GM21619 (cell line): ENCODE results near the gene ESPL1.
"Not testable (repeated sequence)": the region's sequence is repeated elsewhere in the genome, so short reads cannot be mapped to it uniquely, and the experiment has no call there.

Experiments used
- ATAC-seq: cut with Tn5 transposase; IDR thresholded peaks from one replicate; pipeline ENCODE4 v1.9.1; 2021; ENCODE audit not compliant: unreplicated experiment

Gene ESPL1

GRCh38 chr12:53297106-53297505 is 29.0 kb downstream of the ESPL1 start:
- not testable (repeated sequence) for ATAC-seq

- no peak for ATAC-seq
These were observed 30.1 kb downstream of the ESPL1 start for GRCh38 chr12:53298164-53298563.

GRCh38 chr12:53299101-53299453 is 31.0 kb downstream of the ESPL1 start:
- ATAC-seq: no peak

- peak; percentile 61 for ATAC-seq
These were observed 31.5 kb downstream of the ESPL1 start, which contains the start of gene MYG1 for GRCh38 chr12:53299454-53300180. TSS of gene MYG1 (plus strand) at chr12:53299695. CDS start at chr12:53299738, 43 bp downstream.

GRCh38 chr12:53300187-53300586 is 32.1 kb downstream of the ESPL1 start:
- no peak for ATAC-seq

GRCh38 chr12:53302903-53303302 is 34.8 kb downstream of the ESPL1 start:
- ATAC-seq: no peak

- ATAC-seq: no peak
These were observed 38.7 kb downstream of the ESPL1 start for GRCh38 chr12:53306826-53307225.

GRCh38 chr12:53308276-53308675 is 40.2 kb downstream of the ESPL1 start:
- no peak for ATAC-seq

- no peak for ATAC-seq
These were observed 45.9 kb downstream of the ESPL1 start for GRCh38 chr12:53313996-53314395.

GRCh38 chr12:53320352-53321195 is 52.5 kb downstream of the ESPL1 start:
- no peak for ATAC-seq

GRCh38 chr12:53324113-53324778 is 56.1 kb downstream of the ESPL1 start:
- ATAC-seq: no peak

GRCh38 chr12:53324779-53325510 is 56.8 kb downstream of the ESPL1 start:
- peak; percentile 56 for ATAC-seq

GRCh38 chr12:53325511-53326061 is 57.5 kb downstream of the ESPL1 start:
- ATAC-seq: no peak

GRCh38 chr12:53326460-53327185 is 58.5 kb downstream of the ESPL1 start:
- no peak for ATAC-seq

GRCh38 chr12:53327435-53328042 is 59.4 kb downstream of the ESPL1 start:
- ATAC-seq: no peak

- no peak for ATAC-seq
These were observed 59.9 kb downstream of the ESPL1 start for GRCh38 chr12:53328043-53328435.

GRCh38 chr12:53330671-53331070 is 62.6 kb downstream of the ESPL1 start:
- no peak for ATAC-seq

GRCh38 chr12:53332339-53332738 is 64.2 kb downstream of the ESPL1 start:
- ATAC-seq: not testable (repeated sequence)

GRCh38 chr12:53332744-53333143 is 64.6 kb downstream of the ESPL1 start:
- ATAC-seq: no peak

- ATAC-seq: no peak
These were observed 65.2 kb downstream of the ESPL1 start for GRCh38 chr12:53333289-53333688.
